H9 (cell line): ENCODE data around the gene TNPO1. TPM values are rescaled to one million over a fixed set of nuclear protein-coding genes. Genes with fewer than 3 reads are reported as not detected.

Source experiments
- DNase-seq: peaks from one replicate; pipeline ENCODE4 v3.0.0-alpha.2; 2017
- H2AFZ ChIP-seq: one replicate; pipeline ENCODE4 v1.6.1; 2013; ENCODE audit warnings: mild to moderate bottlenecking, low read length, control low read depth, moderate library complexity
- H2AK5ac ChIP-seq: 2 replicates; pipeline ENCODE4 v1.6.1; 2013; ENCODE audit warnings: low read length, control low read depth, mixed read lengths; ENCODE audit not compliant: insufficient read length
- H2BK120ac ChIP-seq: one replicate; pipeline ENCODE4 v1.6.1; 2013; ENCODE audit warnings: low read depth, mild to moderate bottlenecking, low read length, control low read depth, inconsistent platforms; ENCODE audit not compliant: poor library complexity, severe bottlenecking
- H2BK12ac ChIP-seq: 2 replicates; pipeline ENCODE4 v1.6.1; 2013; ENCODE audit warnings: low read length, control low read depth, mixed read lengths, low read depth; ENCODE audit not compliant: insufficient read length
- H2BK15ac ChIP-seq: 2 replicates; pipeline ENCODE4 v1.6.1; 2013; ENCODE audit warnings: low read depth, low read length, control low read depth
- H2BK20ac ChIP-seq: one replicate; pipeline ENCODE4 v1.6.1; 2013; ENCODE audit warnings: low read depth, mild to moderate bottlenecking, low read length, control low read depth, inconsistent platforms; ENCODE audit not compliant: poor library complexity, severe bottlenecking
- H2BK5ac ChIP-seq: 2 replicates; pipeline ENCODE4 v1.6.1; 2013; ENCODE audit warnings: low read length, control low read depth, mixed read lengths; ENCODE audit not compliant: insufficient read length
- H3K14ac ChIP-seq: 2 replicates; pipeline ENCODE4 v1.6.1; 2013; ENCODE audit warnings: low read length, control low read depth; ENCODE audit not compliant: insufficient read depth
- H3K18ac ChIP-seq: 2 replicates; pipeline ENCODE4 v1.6.1; 2013; ENCODE audit warnings: low read depth, mild to moderate bottlenecking, mixed read lengths, low read length, control low read depth; ENCODE audit not compliant: insufficient read length
- H3K23ac ChIP-seq: 2 replicates; pipeline ENCODE4 v1.6.1; 2013; ENCODE audit warnings: low read length, control low read depth, mixed read lengths, low read depth; ENCODE audit not compliant: insufficient read length
- H3K23me2 ChIP-seq: 2 replicates; pipeline ENCODE4 v1.6.1; 2013; ENCODE audit warnings: low read depth, mild to moderate bottlenecking, mixed read lengths, low read length, control low read depth; ENCODE audit not compliant: insufficient read length, poor library complexity, severe bottlenecking
- H3K27ac ChIP-seq: 2 replicates; pipeline ENCODE4 v1.5.1; 2013; ENCODE audit warnings: low read length, control low read depth, mixed read lengths, low read depth; ENCODE audit not compliant: insufficient read length
- H3K27me3 ChIP-seq: 2 replicates; pipeline ENCODE4 v1.6.1; 2013; ENCODE audit warnings: low read length, control low read depth, inconsistent platforms; ENCODE audit not compliant: insufficient read depth
- H3K4ac ChIP-seq: 2 replicates; pipeline ENCODE4 v1.6.1; 2013; ENCODE audit warnings: low read depth, mild to moderate bottlenecking, control low read depth, inconsistent platforms, low read length, moderate library complexity
- H3K4me1 ChIP-seq: 2 replicates; pipeline ENCODE4 v1.6.1; 2013; ENCODE audit warnings: low read length, control low read depth, inconsistent platforms; ENCODE audit not compliant: insufficient read depth
- H3K4me2 ChIP-seq: 2 replicates; pipeline ENCODE4 v1.6.1; 2013; ENCODE audit warnings: low read length, control low read depth, mixed read lengths; ENCODE audit not compliant: insufficient read length, insufficient read depth
- H3K56ac ChIP-seq: 2 replicates; pipeline ENCODE4 v1.6.1; 2013; ENCODE audit warnings: low read depth, mild to moderate bottlenecking, mixed read lengths, low read length, control low read depth; ENCODE audit not compliant: insufficient read length
- H3K79me1 ChIP-seq: 2 replicates; pipeline ENCODE4 v1.6.1; 2013; ENCODE audit warnings: low read depth, mild to moderate bottlenecking, moderate library complexity, low read length, control low read depth, inconsistent platforms; ENCODE audit not compliant: insufficient read depth, poor library complexity, severe bottlenecking
- H3K79me2 ChIP-seq: 2 replicates; pipeline ENCODE4 v1.6.1; 2013; ENCODE audit warnings: low read length, control low read depth, inconsistent platforms; ENCODE audit not compliant: insufficient read depth
- H3K9ac ChIP-seq: 2 replicates; pipeline ENCODE4 v1.6.1; 2013; ENCODE audit warnings: low read length, control low read depth, mixed read lengths; ENCODE audit not compliant: insufficient read length; ENCODE audit errors: extremely low read depth
- H3K9me3 ChIP-seq: one replicate; pipeline ENCODE4 v1.6.1; 2013; ENCODE audit warnings: low read depth, low read length, inconsistent platforms; ENCODE audit not compliant: control insufficient read depth
- H3T11ph ChIP-seq: one replicate; pipeline ENCODE4 v1.6.1; 2013; ENCODE audit warnings: mild to moderate bottlenecking, low read length, control low read depth, inconsistent platforms
- H4K20me1 ChIP-seq: one replicate; pipeline ENCODE4 v1.6.1; 2013; ENCODE audit not compliant: control insufficient read depth, insufficient read length, insufficient read depth
- H4K5ac ChIP-seq: 2 replicates; pipeline ENCODE4 v1.6.1; 2013; ENCODE audit warnings: low read depth, mild to moderate bottlenecking, mixed read lengths, low read length, control low read depth; ENCODE audit not compliant: insufficient read length
- H4K8ac ChIP-seq: replicated peaks from 2 replicates; pipeline ENCODE4 v1.6.1; 2013; ENCODE audit warnings: low read length, control low read depth, mixed read lengths, low read depth; ENCODE audit not compliant: insufficient read length
- H4K91ac ChIP-seq: 2 replicates; pipeline ENCODE4 v1.6.1; 2013; ENCODE audit warnings: low read depth, mild to moderate bottlenecking, moderate library complexity, mixed read lengths, low read length, control low read depth; ENCODE audit not compliant: insufficient read length
- H3K27ac Mint-ChIP-seq, 3 experiments: 2 replicates in 2 of 3; 3 replicates in 1 of 3; pipeline ENCODE4 v1.8.0; 2020 to 2021; ENCODE audit warnings: mixed read lengths in 3 of 3, mild to moderate bottlenecking in 1 of 3, moderate library complexity in 1 of 3
- H3K27me3 Mint-ChIP-seq: 2 replicates; pipeline ENCODE4 v1.8.0; 2021; ENCODE audit warnings: low read depth, mild to moderate bottlenecking, moderate library complexity, mixed read lengths
- H3K36me3 Mint-ChIP-seq, 3 experiments: 2 replicates in 2 of 3; 3 replicates in 1 of 3; pipeline ENCODE4 v1.8.0; 2020 to 2021; ENCODE audit warnings: low read depth in 3 of 3, mixed read lengths in 3 of 3; ENCODE audit not compliant: insufficient read depth in 1 of 3
- H3K4me1 Mint-ChIP-seq, 2 experiments: 2 replicates each; pipeline ENCODE4 v1.8.0; 2020; ENCODE audit warnings: mixed read lengths in 2 of 2
- H3K4me3 Mint-ChIP-seq, 2 experiments: 2 replicates in 1 of 2; 3 replicates in 1 of 2; pipeline ENCODE4 v1.8.0; 2020 to 2021; ENCODE audit warnings: mild to moderate bottlenecking in 2 of 2, mixed read lengths in 2 of 2, moderate library complexity in 1 of 2
- H3K9me3 Mint-ChIP-seq, 2 experiments: 2 replicates in 1 of 2; 3 replicates in 1 of 2; pipeline ENCODE4 v1.8.0; 2020; ENCODE audit warnings: mild to moderate bottlenecking in 2 of 2, mixed read lengths in 2 of 2, moderate library complexity in 1 of 2
- WGBS: extraction: QIAGEN DNeasy Blood & Tissue Kit; methylation state at CpG from one replicate; pipeline ENCODE4 v1.1.7; 2013; ENCODE audit warnings: missing lambda C conversion rate, low lambda C conversion rate, mixed read lengths; ENCODE audit not compliant: insufficient read length; ENCODE audit errors: extremely low coverage; 5-methylcytosine and 5-hydroxymethylcytosine counted together
- total RNA-seq: library from RNA; stranded (reverse); gene quantifications from 2 replicates; pipeline ENCODE4 v1.2.1, GENCODE V29; 2021
- TF ChIP-seq, protein P1 (sequence below): fragments of 200-600 bp; sonication (generic); conservative IDR thresholded peaks from 3 replicates; pipeline ENCODE4 v1.8.0; 2021; ENCODE audit warnings: antibody characterized with exemption, mild to moderate bottlenecking

TNPO1 gene
- total RNA-seq, 1 experiment from 2014 or later = 164 TPM

DNA sequence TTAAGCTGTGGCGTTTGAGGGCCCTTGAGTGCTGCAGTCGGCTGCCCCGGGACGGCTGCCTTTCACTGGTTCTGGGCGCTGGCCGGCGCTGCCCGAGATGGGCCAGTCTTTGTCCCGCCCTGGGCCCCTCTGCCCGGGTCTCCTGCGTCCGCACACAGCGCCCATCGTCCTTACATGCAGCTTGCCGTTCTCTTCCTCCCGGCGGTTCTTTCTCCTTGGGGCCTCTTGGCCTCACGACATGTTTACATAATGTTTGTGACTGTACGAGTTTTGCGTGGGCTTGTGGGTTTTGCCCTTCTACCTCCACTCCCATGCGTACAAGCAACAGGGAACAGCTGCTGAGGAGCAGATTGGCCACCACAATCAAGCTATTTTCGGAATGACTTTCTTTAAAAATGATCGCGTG is 618 bp downstream of the TNPO1 start:
- no peak overlapping the region for H2BK12ac ChIP-seq
- H3K4ac ChIP-seq = peak overlapping the region; percentile 29; the same call in 1 of the 2 replicates
- no peak overlapping the region for H2AK5ac ChIP-seq
- no peak overlapping the region for H3K27ac ChIP-seq
- H2BK120ac ChIP-seq = no peak overlapping the region
- DNase-seq = peak; percentile 52
- Mint-ChIP-seq H3K4me1 (peaks cover 29 to 32% of the 10 kb centered on the region in 2 experiments), H3K36me3 (no peaks in the 10 kb centered on the region), H3K9me3 (no peaks in the 10 kb centered on the region; a peak in 1 of 5 replicates), H3K4me3 (peak overlapping the region; percentile 88 to 96), H3K27me3 (no peaks in the 10 kb centered on the region; the same call in 1 of the 2 replicates), H3K27ac (peak overlapping the region; percentile 78 to 93 (median 84))
- no peak overlapping the region for H4K8ac ChIP-seq
- no peaks in the 10 kb centered on the region; the same call in 1 of the 2 replicates for H3K79me2 ChIP-seq
- no peak overlapping the region for H2BK15ac ChIP-seq
- H3K23me2 ChIP-seq = peaks cover 6% of the 10 kb centered on the region
- peak overlapping the region; percentile 89 for H3K9ac ChIP-seq
- H3K14ac ChIP-seq = peak overlapping the region; percentile 96
- TF ChIP-seq, protein P1, sequence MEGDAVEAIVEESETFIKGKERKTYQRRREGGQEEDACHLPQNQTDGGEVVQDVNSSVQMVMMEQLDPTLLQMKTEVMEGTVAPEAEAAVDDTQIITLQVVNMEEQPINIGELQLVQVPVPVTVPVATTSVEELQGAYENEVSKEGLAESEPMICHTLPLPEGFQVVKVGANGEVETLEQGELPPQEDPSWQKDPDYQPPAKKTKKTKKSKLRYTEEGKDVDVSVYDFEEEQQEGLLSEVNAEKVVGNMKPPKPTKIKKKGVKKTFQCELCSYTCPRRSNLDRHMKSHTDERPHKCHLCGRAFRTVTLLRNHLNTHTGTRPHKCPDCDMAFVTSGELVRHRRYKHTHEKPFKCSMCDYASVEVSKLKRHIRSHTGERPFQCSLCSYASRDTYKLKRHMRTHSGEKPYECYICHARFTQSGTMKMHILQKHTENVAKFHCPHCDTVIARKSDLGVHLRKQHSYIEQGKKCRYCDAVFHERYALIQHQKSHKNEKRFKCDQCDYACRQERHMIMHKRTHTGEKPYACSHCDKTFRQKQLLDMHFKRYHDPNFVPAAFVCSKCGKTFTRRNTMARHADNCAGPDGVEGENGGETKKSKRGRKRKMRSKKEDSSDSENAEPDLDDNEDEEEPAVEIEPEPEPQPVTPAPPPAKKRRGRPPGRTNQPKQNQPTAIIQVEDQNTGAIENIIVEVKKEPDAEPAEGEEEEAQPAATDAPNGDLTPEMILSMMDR = no peak
- H3K23ac ChIP-seq = no peak overlapping the region
- H3K18ac ChIP-seq = peak overlapping the region; percentile 98
- H2BK20ac ChIP-seq = no peak overlapping the region
- WGBS = no CpG with 5 or more reads among the region's 24 CpGs
- peak overlapping the region; percentile 97 for H3K4me2 ChIP-seq
- no peak overlapping the region for H2AFZ ChIP-seq
- no peaks in the 10 kb centered on the region for H4K20me1 ChIP-seq
- H3K9me3 ChIP-seq = no peaks in the 10 kb centered on the region
- H3K27me3 ChIP-seq = no peaks in the 10 kb centered on the region
- no peak overlapping the region for H3T11ph ChIP-seq
- H3K79me1 ChIP-seq = no peaks in the 10 kb centered on the region
- no peaks in the 10 kb centered on the region; the same call in 1 of the 2 replicates for H3K4me1 ChIP-seq
- H4K91ac ChIP-seq = peak overlapping the region; percentile 88
- H3K56ac ChIP-seq = no peak overlapping the region
- no peak overlapping the region for H4K5ac ChIP-seq
- H2BK5ac ChIP-seq = no peak overlapping the region
